Endothelial cell of hepatic sinusoid (primary cell): ENCODE data around the gene SKAP2.

Experiments
- in situ Hi-C: cut with HindIII; loops from 2 replicates; pipeline ENCODE4 v1.10.0; 2017; ENCODE audit warnings: low sequenced_read_pairs

Gene SKAP2

DNA sequence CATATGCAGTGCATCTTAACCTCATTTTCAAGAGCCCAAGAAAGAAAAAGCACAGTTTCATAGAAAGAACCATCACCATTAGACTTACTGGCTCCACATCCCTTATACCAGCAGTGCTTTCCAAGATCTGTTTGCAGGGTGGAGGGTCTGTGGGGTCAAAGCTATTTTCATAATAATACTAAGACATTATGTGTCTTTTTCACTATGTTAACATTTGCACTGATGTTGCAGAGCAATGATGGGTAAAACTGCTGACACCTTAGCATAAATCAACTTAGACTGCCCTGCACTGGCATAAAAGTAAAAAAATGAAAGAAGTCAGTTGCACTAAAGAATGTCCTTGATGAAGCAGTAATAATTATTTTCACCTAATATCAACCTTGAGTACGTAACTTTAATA is 166.2 kb downstream of the SKAP2 start:
- in situ Hi-C loops: no loop called here

- in situ Hi-C loops: no loop called here
Measured at GRCh38 chr7:26696978-26697377, 167.4 kb downstream of the SKAP2 start.

DNA sequence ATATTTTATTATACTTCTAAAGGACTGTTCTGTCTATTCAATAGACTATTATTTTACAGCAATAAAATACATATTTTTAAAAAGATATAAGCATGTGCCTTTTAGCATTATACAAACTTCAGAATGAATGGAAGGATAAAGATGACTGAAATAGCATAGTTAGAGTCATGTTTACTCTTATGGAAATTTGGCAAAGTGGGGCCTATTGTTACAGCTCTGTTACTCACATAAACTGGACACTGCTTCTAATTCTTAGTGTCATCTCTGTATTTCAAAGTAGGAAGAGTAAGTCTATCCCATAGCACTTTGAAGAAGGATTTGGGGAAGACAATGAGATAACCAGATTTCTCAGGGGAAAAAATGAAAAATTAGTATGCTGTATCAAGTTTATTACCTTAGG is 168.2 kb downstream of the SKAP2 start:
- in situ Hi-C loops: no loop called here

- in situ Hi-C loops: loop anchor here (5.0 kb wide), 1 partner anchor 433 kb away; no protein-coding TSS in a partner anchor
Measured at GRCh38 chr7:26694713-26695112, 169.7 kb downstream of the SKAP2 start.

DNA sequence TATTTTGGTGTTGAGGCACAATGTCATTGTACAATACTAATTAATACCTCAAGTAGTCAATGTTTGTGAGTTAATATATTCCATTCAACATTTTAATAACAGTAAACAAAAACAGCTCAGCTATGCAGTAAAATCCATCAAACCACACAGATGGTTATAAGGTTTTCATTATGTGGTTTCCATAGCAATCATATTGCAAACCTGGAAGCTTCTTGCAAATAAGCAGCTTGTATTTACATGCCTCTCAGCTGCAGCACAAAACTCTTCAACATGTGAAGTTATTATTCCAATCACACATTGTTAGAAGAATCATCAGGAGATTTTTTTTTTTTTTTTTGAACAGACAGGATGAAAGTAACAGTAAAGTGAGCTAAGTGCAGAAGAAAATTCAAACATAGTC is 170.2 kb downstream of the SKAP2 start:
- in situ Hi-C loops: loop anchor here (5.0 kb wide), 1 partner anchor 433 kb away; no protein-coding TSS in a partner anchor

DNA sequence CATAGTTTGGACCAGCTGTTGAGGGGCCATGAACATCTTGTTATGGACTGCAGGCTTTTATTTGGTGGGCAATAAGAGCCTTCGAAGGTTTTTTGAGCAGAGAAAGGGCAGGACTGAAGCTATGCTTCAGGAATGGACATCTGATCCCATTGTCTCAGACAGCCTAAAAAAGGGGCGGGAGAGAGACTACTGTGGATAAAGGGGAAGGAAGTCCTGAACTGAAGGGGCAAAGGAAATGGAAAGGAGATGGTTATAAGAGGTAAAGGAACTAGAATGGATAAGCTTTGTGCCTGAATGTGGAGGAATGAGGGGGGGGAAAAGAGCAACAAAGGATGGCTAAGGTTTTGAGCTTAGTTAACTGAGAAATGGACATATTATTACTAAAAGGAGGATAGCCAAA is 172.5 kb downstream of the SKAP2 start:
- in situ Hi-C loops: loop anchor here (5.0 kb wide), 1 partner anchor 435 kb away; no protein-coding TSS in a partner anchor

DNA sequence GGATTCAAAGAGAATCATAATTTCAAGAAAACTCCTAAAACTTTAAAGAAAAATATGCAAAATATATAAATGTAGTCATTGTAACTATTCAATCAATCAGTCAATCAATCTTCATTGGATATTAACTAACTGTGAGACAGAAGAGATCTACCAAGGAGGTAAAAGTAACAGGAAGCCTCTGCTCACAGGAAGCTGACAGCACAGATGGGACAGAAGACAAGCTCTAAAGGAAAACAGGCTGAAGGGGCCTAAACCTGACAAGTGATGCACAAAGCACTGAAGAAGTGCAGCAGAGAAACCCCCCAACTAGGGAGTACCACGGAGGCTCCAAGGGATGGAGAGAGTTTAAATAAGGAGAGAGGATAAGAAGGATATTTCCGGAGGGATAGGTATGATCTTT is 173.0 kb downstream of the SKAP2 start:
- in situ Hi-C loops: loop anchor here (5.0 kb wide), 1 partner anchor 436 kb away; no protein-coding TSS in a partner anchor

GRCh38 chr7:26690135-26690805 is 174.1 kb downstream of the SKAP2 start:
- in situ Hi-C loops: loop anchor here (5.0 kb wide), 1 partner anchor 437 kb away; no protein-coding TSS in a partner anchor

GRCh38 chr7:26688936-26689506 is 175.4 kb downstream of the SKAP2 start:
- in situ Hi-C loops: no loop called here

DNA sequence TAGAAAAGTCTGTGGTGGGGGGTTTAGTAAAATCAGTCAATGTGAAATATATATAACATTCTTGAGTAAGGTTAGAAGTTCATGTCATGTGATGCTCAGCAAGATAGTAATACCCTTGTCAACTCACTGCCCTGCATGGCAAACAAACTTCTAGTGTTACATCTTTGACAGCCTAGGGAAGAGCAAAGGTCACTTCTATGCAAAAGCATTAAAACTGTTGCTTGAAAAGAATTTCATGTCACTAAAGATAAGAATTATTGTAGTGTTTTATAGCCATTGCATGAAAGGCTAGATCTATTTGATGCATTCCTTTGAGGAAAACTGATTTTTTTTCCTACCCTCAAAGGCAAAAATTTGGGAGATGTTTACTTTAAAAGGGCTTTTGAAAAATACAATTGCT is 176.0 kb downstream of the SKAP2 start:
- in situ Hi-C loops: no loop called here

DNA sequence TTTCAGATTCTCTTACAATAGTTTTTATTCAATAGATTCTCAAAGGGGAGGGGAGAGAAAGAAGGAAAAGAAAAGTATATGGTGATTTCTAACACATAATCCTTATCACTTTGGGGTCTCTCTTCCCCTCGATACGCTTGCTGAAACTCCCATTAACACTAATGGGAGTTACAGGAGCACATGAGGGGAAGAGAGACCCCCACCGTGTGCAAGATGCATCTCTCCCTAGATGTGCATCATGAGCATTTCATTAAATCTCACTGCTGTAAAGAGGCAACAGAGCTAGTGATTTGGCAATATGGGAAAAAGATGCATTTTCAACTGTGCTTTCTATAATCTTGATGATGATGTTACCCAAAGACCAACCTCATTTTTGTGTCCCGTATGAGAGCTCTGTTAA is 177.4 kb downstream of the SKAP2 start:
- in situ Hi-C loops: no loop called here

GRCh38 chr7:26686448-26686981 is 177.9 kb downstream of the SKAP2 start:
- in situ Hi-C loops: no loop called here

DNA sequence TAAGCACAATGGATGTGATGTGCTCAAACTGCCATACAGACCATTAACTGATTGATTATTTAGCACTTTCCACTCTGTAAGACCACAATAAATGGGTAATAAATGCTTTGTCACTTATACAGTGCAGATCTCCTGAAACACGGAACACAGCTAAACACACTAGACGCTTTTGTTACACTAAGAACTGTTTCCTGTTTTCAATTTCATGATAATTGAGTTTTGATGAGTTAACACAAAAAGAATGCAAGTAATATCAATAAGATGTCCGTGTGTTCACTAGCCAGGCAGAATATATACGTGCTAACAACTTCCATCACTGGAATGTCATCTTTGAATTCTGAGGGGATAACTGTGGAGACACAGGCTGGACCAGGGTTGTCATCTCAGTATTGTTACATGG is 178.8 kb downstream of the SKAP2 start:
- in situ Hi-C loops: no loop called here

DNA sequence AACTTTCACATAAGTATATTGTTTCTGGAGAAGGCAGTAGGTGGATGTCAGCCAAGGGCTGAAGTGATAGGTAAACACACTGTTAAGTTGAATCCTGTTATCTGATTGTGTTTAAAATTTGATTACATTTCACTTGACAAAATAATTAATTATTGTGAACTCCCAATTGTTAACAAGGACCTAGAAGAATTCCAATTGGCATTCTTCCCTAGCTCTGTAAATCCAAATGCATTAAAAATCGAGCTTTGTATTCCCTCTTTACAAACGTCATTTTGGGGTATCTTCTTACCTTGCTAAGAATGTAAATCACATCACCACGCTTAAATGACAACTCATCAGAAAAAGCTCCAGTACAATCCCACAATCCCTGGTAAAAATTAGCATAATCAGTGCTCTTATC is 179.9 kb downstream of the SKAP2 start:
- in situ Hi-C loops: no loop called here

- in situ Hi-C loops: no loop called here
Measured at GRCh38 chr7:26683277-26683676, 181.1 kb downstream of the SKAP2 start.

GRCh38 chr7:26681819-26682418 is 182.5 kb downstream of the SKAP2 start:
- in situ Hi-C loops: no loop called here

GRCh38 chr7:26680587-26680986 is 183.8 kb downstream of the SKAP2 start:
- in situ Hi-C loops: no loop called here

DNA sequence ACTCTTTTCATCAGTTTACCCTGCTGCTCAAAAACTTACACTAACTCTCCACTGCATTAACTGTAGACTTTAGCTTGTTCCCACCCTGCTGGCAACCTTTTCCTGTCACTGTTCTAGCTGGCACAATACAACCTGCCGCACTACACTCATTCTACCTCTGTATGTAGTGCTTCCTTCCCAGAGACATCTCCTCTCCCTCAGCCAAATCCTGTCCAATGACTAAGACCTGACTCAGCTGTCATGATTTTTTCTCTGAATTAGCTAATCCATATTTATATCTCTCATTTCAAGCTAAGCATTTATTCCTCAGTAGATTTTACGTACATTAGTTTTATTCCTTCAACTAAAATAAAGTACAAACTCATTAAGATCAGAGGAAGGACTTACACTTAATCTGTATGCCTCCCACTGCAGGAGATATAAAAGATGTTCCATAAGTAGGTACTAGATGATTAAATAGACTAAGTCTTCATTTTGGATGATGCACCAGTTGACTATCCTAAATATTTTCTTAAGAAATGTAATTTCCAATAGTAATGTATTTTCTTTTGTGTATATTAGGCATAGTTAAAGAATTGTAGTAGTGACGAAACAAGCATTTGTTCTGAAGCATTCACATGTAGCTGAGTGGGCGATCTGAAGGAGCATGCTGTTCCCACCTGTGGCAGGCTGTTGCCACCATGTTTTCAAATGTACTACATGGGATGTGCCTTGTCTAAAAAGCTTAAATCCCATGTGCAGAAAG is 189.1 kb downstream of the SKAP2 start:
- in situ Hi-C loops: no loop called here

- in situ Hi-C loops: loop anchor here (5.0 kb wide), 1 partner anchor 302 kb away; no protein-coding TSS in a partner anchor
Measured at GRCh38 chr7:26673858-26674257, 190.5 kb downstream of the SKAP2 start.

DNA sequence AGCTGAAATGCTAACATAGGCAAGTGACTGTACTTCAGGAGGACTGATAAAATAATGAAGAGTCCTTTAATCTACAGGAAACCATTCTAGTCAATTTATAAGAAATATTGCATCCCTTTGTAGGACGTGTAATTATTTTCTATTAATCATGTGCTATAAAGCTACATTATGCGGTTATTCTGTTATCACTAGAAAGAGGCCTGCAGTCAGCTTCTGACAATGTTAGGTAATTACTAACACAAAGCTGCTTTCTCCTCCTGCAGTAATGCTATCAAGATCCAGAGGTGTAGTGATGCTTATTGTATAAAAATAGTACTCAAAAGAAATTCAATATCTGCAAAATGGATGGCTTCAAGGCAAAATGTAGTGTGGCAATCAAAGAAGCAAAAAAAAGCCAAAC is 191.1 kb downstream of the SKAP2 start:
- in situ Hi-C loops: loop anchor here (5.0 kb wide), 1 partner anchor 301 kb away; no protein-coding TSS in a partner anchor

DNA sequence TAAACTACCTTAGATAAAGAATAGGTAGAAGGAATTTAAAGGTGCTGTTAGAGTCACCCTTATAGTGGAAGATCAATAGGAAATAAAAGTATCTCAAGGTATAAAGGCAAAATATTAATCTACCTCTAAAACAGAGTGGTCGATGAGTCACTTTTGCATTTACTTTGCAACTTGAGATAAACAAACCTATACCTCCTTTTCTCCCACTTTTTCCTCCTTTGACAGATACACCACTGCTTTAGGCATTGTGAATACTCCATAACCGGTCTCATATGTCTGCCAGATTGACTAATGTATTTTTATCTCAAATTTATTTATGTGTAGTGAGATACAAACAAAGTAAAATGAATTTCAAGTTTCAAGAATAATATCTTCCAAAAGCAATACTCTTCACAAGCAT is 193.5 kb downstream of the SKAP2 start:
- in situ Hi-C loops: loop anchor here (5.0 kb wide), 1 partner anchor 299 kb away; no protein-coding TSS in a partner anchor
